ENCODE measurements around the gene C22orf31. TPM values are rescaled to one million over a fixed set of nuclear protein-coding genes. Genes with fewer than 3 reads are reported as not detected.

The C22orf31 gene
- total RNA-seq, 1 experiment from 2014 or later, result not detected

GRCh38 chr22:29072193-29072978 is 10.8 kb upstream of the C22orf31 start:
- in situ Hi-C loops (cut with HindIII; ENCODE audit: low pct_unique_long_range_greater_than_20kb, low sequenced_read_pairs), result no loop called here

DNA sequence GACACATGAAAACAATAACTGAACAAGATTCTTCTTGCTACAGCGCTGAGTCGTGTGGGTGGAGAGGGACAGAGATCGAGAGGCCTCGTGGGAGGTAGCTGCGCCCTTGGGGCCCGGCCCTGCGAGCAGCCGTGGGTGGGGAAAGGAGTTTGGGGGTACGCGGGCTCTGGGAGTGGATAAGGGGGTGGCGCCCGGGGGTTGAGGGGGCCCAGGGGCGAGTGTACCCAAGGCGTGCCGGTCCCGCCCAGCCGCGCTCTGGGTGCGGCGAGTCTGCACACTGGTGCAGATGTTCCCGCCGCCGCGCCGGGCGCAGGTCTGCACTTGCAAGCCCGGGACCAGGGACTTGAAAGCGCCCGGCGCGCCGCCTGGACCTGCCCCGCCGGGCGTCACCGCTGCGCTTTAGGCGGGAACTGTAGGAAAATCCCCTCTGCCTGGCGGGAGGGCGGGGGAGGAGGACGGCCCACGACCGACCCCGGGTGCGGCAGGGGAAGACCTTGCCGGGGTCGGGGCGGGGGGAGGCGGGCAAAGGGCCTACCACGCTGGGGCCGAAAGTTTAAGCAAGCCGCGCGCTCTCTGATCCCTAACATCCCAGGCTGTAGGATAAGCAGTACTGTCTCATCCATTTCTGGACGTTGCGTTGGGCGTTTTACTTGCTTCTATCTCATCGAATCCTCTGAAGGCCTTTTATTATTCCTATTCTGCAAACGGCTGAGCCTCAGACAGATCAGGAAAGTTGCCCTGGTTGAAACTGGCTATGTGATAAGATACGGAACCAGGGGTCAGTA is 9.8 kb upstream of the C22orf31 start:
- Histone ChIP-seq H3K9me3 (ENCODE audit: control insufficient read depth, insufficient read depth, low read depth, low read length) (no peaks in the 10 kb centered on the region), H3K27ac (ENCODE audit: low read length) (no peak overlapping the region), H3K4me1 (ENCODE audit: control insufficient read depth, insufficient read depth, low read length) (no peaks in the 10 kb centered on the region), H3K27me3 (ENCODE audit: control insufficient read depth, insufficient read depth, low read length) (no peaks in the 10 kb centered on the region), H3K36me3 (ENCODE audit: control insufficient read depth, insufficient read depth, low read length) (peaks cover 4% of the 10 kb centered on the region; the same call in 1 of the 2 replicates), H3K4me3 (ENCODE audit: low read depth in 2 of 2, low read length in 2 of 2) (peak overlapping the region; percentile 26 to 58)
- in situ Hi-C loops (cut with HindIII; ENCODE audit: low pct_unique_long_range_greater_than_20kb, low sequenced_read_pairs) (no loop called here), intact Hi-C loops (cut with micrococcal nuclease; ENCODE audit: unreplicated experiment) (no loop called here)
- CTCF ChIA-PET, result no interaction called here
- peak; percentile 57 for ATAC-seq
- DNase-seq (ENCODE audit: low read depth, low spot score), result no peak
- TF ChIP-seq POLR2AphosphoS5 (IDR thresholded peaks at IDR 0.05; ENCODE audit: low read depth, low read length), result no peak
- TF ChIP-seq TCF7L2 (IDR thresholded peaks at IDR 0.05; ENCODE audit: low read depth, low read length), result 0 out of 2 replicates have a peak, but pooled peaks have one; percentile 33
- POLR2A ChIA-PET, result no interaction called here
- BruUV-seq (replicated peaks), result no TSS peak

More at GRCh38 chr22:29072193-29072978, 10.8 kb upstream of the C22orf31 start:
- intact Hi-C loops (cut with micrococcal nuclease; ENCODE audit: unreplicated experiment), result no loop called here
- Histone ChIP-seq H3K9me3 (ENCODE audit: control insufficient read depth, insufficient read depth, low read depth, low read length) (no peaks in the 10 kb centered on the region), H3K4me1 (ENCODE audit: control insufficient read depth, insufficient read depth, low read length) (no peaks in the 10 kb centered on the region), H3K27ac (ENCODE audit: low read length) (no peak overlapping the region), H3K27me3 (ENCODE audit: control insufficient read depth, insufficient read depth, low read length) (no peaks in the 10 kb centered on the region), H3K4me3 (ENCODE audit: low read depth in 2 of 2, low read length in 2 of 2) (peak overlapping the region; percentile 44 to 58), H3K36me3 (ENCODE audit: control insufficient read depth, insufficient read depth, low read length) (peaks cover 4% of the 10 kb centered on the region; the same call in 1 of the 2 replicates)
- no TSS peak for BruUV-seq (replicated peaks)
- DNase-seq (ENCODE audit: low read depth, low spot score) (no peak), ATAC-seq (peak; percentile 97)
- CTCF ChIA-PET, result no interaction called here
- TF ChIP-seq, protein P1, sequence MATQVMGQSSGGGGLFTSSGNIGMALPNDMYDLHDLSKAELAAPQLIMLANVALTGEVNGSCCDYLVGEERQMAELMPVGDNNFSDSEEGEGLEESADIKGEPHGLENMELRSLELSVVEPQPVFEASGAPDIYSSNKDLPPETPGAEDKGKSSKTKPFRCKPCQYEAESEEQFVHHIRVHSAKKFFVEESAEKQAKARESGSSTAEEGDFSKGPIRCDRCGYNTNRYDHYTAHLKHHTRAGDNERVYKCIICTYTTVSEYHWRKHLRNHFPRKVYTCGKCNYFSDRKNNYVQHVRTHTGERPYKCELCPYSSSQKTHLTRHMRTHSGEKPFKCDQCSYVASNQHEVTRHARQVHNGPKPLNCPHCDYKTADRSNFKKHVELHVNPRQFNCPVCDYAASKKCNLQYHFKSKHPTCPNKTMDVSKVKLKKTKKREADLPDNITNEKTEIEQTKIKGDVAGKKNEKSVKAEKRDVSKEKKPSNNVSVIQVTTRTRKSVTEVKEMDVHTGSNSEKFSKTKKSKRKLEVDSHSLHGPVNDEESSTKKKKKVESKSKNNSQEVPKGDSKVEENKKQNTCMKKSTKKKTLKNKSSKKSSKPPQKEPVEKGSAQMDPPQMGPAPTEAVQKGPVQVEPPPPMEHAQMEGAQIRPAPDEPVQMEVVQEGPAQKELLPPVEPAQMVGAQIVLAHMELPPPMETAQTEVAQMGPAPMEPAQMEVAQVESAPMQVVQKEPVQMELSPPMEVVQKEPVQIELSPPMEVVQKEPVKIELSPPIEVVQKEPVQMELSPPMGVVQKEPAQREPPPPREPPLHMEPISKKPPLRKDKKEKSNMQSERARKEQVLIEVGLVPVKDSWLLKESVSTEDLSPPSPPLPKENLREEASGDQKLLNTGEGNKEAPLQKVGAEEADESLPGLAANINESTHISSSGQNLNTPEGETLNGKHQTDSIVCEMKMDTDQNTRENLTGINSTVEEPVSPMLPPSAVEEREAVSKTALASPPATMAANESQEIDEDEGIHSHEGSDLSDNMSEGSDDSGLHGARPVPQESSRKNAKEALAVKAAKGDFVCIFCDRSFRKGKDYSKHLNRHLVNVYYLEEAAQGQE (IDR thresholded peaks at IDR 0.05; ENCODE audit: insufficient read depth in 1 of 2, low read depth in 2 of 2, low read length in 1 of 2), result no peak
- TF ChIP-seq SIN3A (IDR thresholded peaks at IDR 0.05; ENCODE audit: borderline replicate concordance, insufficient read depth, low read depth, low read length) (no peak), TCF7L2 (IDR thresholded peaks at IDR 0.05; ENCODE audit: low read depth, low read length) (no peak), POLR2AphosphoS5 (IDR thresholded peaks at IDR 0.05; ENCODE audit: low read depth, low read length) (no peak)
- TF ChIP-seq, protein P2, sequence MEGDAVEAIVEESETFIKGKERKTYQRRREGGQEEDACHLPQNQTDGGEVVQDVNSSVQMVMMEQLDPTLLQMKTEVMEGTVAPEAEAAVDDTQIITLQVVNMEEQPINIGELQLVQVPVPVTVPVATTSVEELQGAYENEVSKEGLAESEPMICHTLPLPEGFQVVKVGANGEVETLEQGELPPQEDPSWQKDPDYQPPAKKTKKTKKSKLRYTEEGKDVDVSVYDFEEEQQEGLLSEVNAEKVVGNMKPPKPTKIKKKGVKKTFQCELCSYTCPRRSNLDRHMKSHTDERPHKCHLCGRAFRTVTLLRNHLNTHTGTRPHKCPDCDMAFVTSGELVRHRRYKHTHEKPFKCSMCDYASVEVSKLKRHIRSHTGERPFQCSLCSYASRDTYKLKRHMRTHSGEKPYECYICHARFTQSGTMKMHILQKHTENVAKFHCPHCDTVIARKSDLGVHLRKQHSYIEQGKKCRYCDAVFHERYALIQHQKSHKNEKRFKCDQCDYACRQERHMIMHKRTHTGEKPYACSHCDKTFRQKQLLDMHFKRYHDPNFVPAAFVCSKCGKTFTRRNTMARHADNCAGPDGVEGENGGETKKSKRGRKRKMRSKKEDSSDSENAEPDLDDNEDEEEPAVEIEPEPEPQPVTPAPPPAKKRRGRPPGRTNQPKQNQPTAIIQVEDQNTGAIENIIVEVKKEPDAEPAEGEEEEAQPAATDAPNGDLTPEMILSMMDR (IDR thresholded peaks at IDR 0.05), result no peak
- POLR2A ChIA-PET, result no interaction called here

All from Panc1 (cell line).